Measurements from ENCODE around the gene R3HDM4.

Gene R3HDM4

GRCh38 chr19:866769-867300, 46.2 kb downstream of the R3HDM4 start:
- TF ChIP-seq CTCF (IDR thresholded peaks at IDR 0.05) (no peak), ZFX (IDR thresholded peaks at IDR 0.05; ENCODE audit: borderline replicate concordance) (no peak)
- peak overlapping the region; percentile 71; the same call in 1 of the 2 replicates for H3K27ac ChIP-seq

- TF ChIP-seq ZFX (IDR thresholded peaks at IDR 0.05; ENCODE audit: borderline replicate concordance) (no peak), CTCF (IDR thresholded peaks at IDR 0.05) (no peak)
- peak overlapping the region; percentile 88 for H3K27ac ChIP-seq
Measured at GRCh38 chr19:863315-863620, 49.8 kb downstream of the R3HDM4 start.

GRCh38 chr19:862581-863314, 50.3 kb downstream of the R3HDM4 start:
- TF ChIP-seq CTCF (IDR thresholded peaks at IDR 0.05) = no peak
- no peak for TF ChIP-seq ZFX (IDR thresholded peaks at IDR 0.05; ENCODE audit: borderline replicate concordance)
- H3K27ac ChIP-seq = peak overlapping the region; percentile 88

- TF ChIP-seq ZFX (IDR thresholded peaks at IDR 0.05; ENCODE audit: borderline replicate concordance) (no peak), CTCF (IDR thresholded peaks at IDR 0.05) (peak; percentile 71)
- peak overlapping the region; percentile 88 for H3K27ac ChIP-seq
Measured at GRCh38 chr19:861756-862580, 51.1 kb downstream of the R3HDM4 start.

- peak overlapping the region; percentile 88 for H3K27ac ChIP-seq
- TF ChIP-seq CTCF (IDR thresholded peaks at IDR 0.05) (no peak), ZFX (IDR thresholded peaks at IDR 0.05; ENCODE audit: borderline replicate concordance) (no peak)
Measured at GRCh38 chr19:861141-861755, 51.8 kb downstream of the R3HDM4 start.

GRCh38 chr19:858868-859843, 53.9 kb downstream of the R3HDM4 start, which contains the start of gene CFD:
CFD (plus strand) TSS chr19:859664; CDS start chr19:859690, 26 bp downstream.
- peak within 1 kb of the TSS; percentile 88 for H3K27ac ChIP-seq

More at GRCh38 chr19:858868-859843, 53.9 kb downstream of the R3HDM4 start, which contains the start of gene CFD:
- TF ChIP-seq ZFX (IDR thresholded peaks at IDR 0.05; ENCODE audit: borderline replicate concordance) = no peak
- no peak for TF ChIP-seq CTCF (IDR thresholded peaks at IDR 0.05)

Measured in 22Rv1 (cell line).